HepG2 (cell line): ENCODE data around the gene PTHLH. TPM values are rescaled to one million over a fixed set of nuclear protein-coding genes. Genes with fewer than 3 reads are reported as not detected.

Experiments used
- BRF2 ChIP-seq: sonication (generic); formaldehyde crosslinking; IDR thresholded peaks from 2 replicates; pipeline ENCODE4 v1.8.1; 2022; ENCODE audit warnings: mild to moderate bottlenecking, missing genetic modification reagents
- CTCF ChIP-seq: sonication (generic); formaldehyde crosslinking; IDR thresholded peaks from 2 replicates; pipeline ENCODE4 v1.5.0; 2020; ENCODE audit warnings: mild to moderate bottlenecking, missing genetic modification reagents, moderate library complexity
- GABPB1 ChIP-seq: IDR thresholded peaks from 2 replicates; pipeline ENCODE4 v1.6.1; 2016; ENCODE audit warnings: mild to moderate bottlenecking, missing genetic modification reagents, moderate library complexity, missing compliant biosample characterization
- GTF2F1 ChIP-seq: fragments of 150-350 bp; IDR thresholded peaks from 2 replicates; pipeline ENCODE4 v1.6.1; 2014; ENCODE audit warnings: low read length
- KLF6 ChIP-seq: IDR thresholded peaks from 2 replicates; pipeline ENCODE4 v1.8.0; 2016; ENCODE audit warnings: missing biosample characterization, missing genetic modification reagents
- NCOA5 ChIP-seq: sonication (generic); formaldehyde crosslinking; IDR thresholded peaks from 2 replicates; pipeline ENCODE4 v1.4.0; 2020; ENCODE audit warnings: missing genetic modification reagents
- SPEN ChIP-seq: sonication (generic); formaldehyde crosslinking; IDR thresholded peaks from 2 replicates; pipeline ENCODE4 v1.5.1; 2020; ENCODE audit warnings: low read depth, mild to moderate bottlenecking, missing genetic modification reagents
- TRIM24 ChIP-seq: sonication (generic); formaldehyde crosslinking; IDR thresholded peaks from 2 replicates; pipeline ENCODE4 v1.8.0; 2022; ENCODE audit warnings: mild to moderate bottlenecking, missing genetic modification reagents
- ZBTB49 ChIP-seq: sonication (generic); formaldehyde crosslinking; IDR thresholded peaks from 2 replicates; pipeline ENCODE4 v1.4.0; 2020; ENCODE audit warnings: missing genetic modification reagents, borderline replicate concordance
- ZC3H13 ChIP-seq: sonication (generic); formaldehyde crosslinking; IDR thresholded peaks from 2 replicates; pipeline ENCODE4 v1.8.1; 2023; ENCODE audit warnings: mild to moderate bottlenecking, missing genetic modification reagents, moderate library complexity
- ZNF121 ChIP-seq: sonication (generic); formaldehyde crosslinking; IDR thresholded peaks from 2 replicates; pipeline ENCODE4 v1.5.0; 2020; ENCODE audit warnings: mild to moderate bottlenecking, missing genetic modification reagents
- ZNF280B ChIP-seq: sonication (generic); formaldehyde crosslinking; IDR thresholded peaks from 2 replicates; pipeline ENCODE4 v1.5.0; 2020; ENCODE audit warnings: missing genetic modification reagents, mild to moderate bottlenecking, borderline replicate concordance
- ZNF484 ChIP-seq: sonication (generic); formaldehyde crosslinking; IDR thresholded peaks from 2 replicates; pipeline ENCODE4 v1.5.1; 2020; ENCODE audit warnings: mild to moderate bottlenecking, low read depth, missing genetic modification reagents, borderline replicate concordance
- ZNF564 ChIP-seq: sonication (generic); formaldehyde crosslinking; IDR thresholded peaks from 2 replicates; pipeline ENCODE4 v1.8.1; 2023; ENCODE audit warnings: mild to moderate bottlenecking, missing genetic modification reagents
- ZNF777 ChIP-seq: sonication (generic); formaldehyde crosslinking; IDR thresholded peaks from 2 replicates; pipeline ENCODE4 v1.4.0; 2020; ENCODE audit warnings: missing genetic modification reagents
- ZNF816 ChIP-seq: sonication (generic); formaldehyde crosslinking; IDR thresholded peaks from 2 replicates; pipeline ENCODE4 v1.8.0; 2022; ENCODE audit warnings: missing genetic modification reagents, mild to moderate bottlenecking, borderline replicate concordance
- polyA plus RNA-seq, 8 experiments: library from polyadenylated mRNA; depleted of rRNA in 3 of 8; stranded (reverse) in 7 of 8; unstranded in 1 of 8; fragments of >200 nt; fragmentation: Illumina TruSeq in 4 of 8; extraction: Trizol in 4 of 8; gene quantifications; 2 replicates each; pipeline versions ENCODE4 v1.2.1 to v1.2.3, GENCODE V29; 2011 to 2016; ENCODE audit warnings: low read depth in 4 of 8, missing spikeins in 1 of 8, mixed read lengths in 1 of 8; ENCODE audit not compliant: insufficient read depth in 1 of 8
- total RNA-seq, 5 experiments: library from RNA; depleted of rRNA; stranded (reverse); fragments of >200 nt; fragmentation: Illumina TruSeq; extraction: Trizol; gene quantifications; 2 replicates each; pipeline ENCODE4 v1.2.3, GENCODE V29; 2016; ENCODE audit warnings: low read depth in 1 of 5
- TF ChIP-seq, protein P1 (sequence below): sonication (generic); formaldehyde crosslinking; IDR thresholded peaks from 2 replicates; pipeline ENCODE4 v1.4.0; 2020; ENCODE audit warnings: missing genetic modification reagents, borderline replicate concordance

PTHLH gene
- total and polyA plus RNA-seq, 2 of the 13 experiments (the other 11 are each of a cell fraction or from before 2014, with no cell fraction given) = 0.22 TPM; not detected in 1

DNA sequence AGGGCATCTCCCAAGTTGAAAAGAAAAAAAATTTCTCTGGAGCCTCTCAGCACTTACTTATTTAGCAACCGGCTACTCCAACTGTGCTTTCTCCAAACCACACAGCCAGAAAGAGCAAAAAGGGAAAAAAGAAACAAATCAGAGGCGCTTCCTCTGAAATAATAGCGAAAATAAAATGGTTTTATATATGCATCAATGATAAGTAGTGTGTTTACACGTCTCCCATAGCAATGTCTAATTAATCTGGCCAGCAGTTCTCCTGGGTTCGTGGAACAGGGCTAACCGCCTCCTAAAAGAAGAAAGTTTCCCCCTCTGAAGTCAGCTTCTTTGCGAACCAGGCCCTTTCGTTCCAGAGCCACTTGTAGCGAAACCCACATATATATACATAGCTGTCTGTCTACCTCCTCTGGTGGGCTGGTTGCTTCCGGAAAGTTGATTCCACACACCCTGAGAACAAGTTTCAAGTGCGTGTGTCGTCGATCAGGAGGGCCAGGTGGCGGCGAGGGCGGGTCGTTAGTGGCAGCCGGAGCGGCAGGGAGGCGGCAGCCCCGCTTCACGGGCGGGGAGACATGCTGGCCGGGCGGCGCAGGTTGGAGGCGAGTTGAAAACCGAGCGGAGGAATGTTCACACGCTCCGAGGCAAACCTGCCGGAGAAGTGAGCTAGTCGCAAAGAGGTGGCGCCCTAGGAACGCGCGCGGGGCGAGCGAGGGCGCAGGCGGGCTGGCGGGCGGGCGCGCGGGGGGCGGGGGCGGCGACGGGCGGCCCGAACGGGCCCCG is 2.7 kb downstream of the PTHLH start (continued):
- peak; percentile 47; the same call in 1 of the 2 replicates for TF ChIP-seq GABPB1 (CRISPR knock-in tag)
- peak; percentile 72; the same call in 1 of the 2 replicates for TF ChIP-seq ZNF280B (CRISPR knock-in tag)
- no peak for TF ChIP-seq GTF2F1
- TF ChIP-seq SPEN (CRISPR knock-in tag) = 0 out of 2 replicates have a peak, but pooled peaks have one; percentile 20
- TF ChIP-seq, protein P1, sequence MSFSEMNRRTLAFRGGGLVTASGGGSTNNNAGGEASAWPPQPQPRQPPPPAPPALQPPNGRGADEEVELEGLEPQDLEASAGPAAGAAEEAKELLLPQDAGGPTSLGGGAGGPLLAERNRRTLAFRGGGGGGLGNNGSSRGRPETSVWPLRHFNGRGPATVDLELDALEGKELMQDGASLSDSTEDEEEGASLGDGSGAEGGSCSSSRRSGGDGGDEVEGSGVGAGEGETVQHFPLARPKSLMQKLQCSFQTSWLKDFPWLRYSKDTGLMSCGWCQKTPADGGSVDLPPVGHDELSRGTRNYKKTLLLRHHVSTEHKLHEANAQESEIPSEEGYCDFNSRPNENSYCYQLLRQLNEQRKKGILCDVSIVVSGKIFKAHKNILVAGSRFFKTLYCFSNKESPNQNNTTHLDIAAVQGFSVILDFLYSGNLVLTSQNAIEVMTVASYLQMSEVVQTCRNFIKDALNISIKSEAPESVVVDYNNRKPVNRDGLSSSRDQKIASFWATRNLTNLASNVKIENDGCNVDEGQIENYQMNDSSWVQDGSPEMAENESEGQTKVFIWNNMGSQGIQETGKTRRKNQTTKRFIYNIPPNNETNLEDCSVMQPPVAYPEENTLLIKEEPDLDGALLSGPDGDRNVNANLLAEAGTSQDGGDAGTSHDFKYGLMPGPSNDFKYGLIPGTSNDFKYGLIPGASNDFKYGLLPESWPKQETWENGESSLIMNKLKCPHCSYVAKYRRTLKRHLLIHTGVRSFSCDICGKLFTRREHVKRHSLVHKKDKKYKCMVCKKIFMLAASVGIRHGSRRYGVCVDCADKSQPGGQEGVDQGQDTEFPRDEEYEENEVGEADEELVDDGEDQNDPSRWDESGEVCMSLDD (CRISPR knock-in tag) = no peak
- no peak for TF ChIP-seq TRIM24 (CRISPR knock-in tag)
- no peak for TF ChIP-seq NCOA5 (CRISPR knock-in tag)
- no peak for TF ChIP-seq ZNF564
- peak; percentile 65 for TF ChIP-seq CTCF (CRISPR knock-in tag)
- TF ChIP-seq ZNF121 (CRISPR knock-in tag) = no peak
- 0 out of 2 replicates have a peak, but pooled peaks have one; percentile 39 for TF ChIP-seq ZNF816 (CRISPR knock-in tag)
- TF ChIP-seq ZC3H13 (CRISPR knock-in tag) = no peak
- TF ChIP-seq ZBTB49 = no peak
- TF ChIP-seq ZNF484 (CRISPR knock-in tag) = no peak
- 0 out of 2 replicates have a peak, but pooled peaks have one; percentile 34 for TF ChIP-seq KLF6 (CRISPR knock-in tag)
- no peak for TF ChIP-seq BRF2
- TF ChIP-seq ZNF777 (CRISPR knock-in tag) = peak; percentile 37; the same call in 1 of the 2 replicates
